Left forelimb (tissue), 1 donor: Measurements from ENCODE around the gene RNF175.
A peak's percentile ranks its signal among the peaks of the same experiment; 100 is the strongest.

Source experiments
- DNase-seq: peaks from one replicate; pipeline ENCODE4 v3.0.0-alpha.2; 2018; ENCODE audit warnings: low spot score

Gene RNF175

GRCh38 chr4:153759407-153760316, at the start of gene RNF175:
RNF175 (minus strand) TSS chr4:153760024; CDS start chr4:153759862, 162 bp downstream.
- DNase-seq = no peak

- DNase-seq = no peak
Measured at GRCh38 chr4:153809307-153809706, 49.5 kb upstream of the RNF175 start.

GRCh38 chr4:153808175-153808574, 48.4 kb upstream of the RNF175 start:
- no peak for DNase-seq

GRCh38 chr4:153806073-153806472, 46.2 kb upstream of the RNF175 start:
- DNase-seq = no peak

GRCh38 chr4:153804722-153805121, 44.9 kb upstream of the RNF175 start:
- DNase-seq = no peak

GRCh38 chr4:153799694-153800074, 39.9 kb upstream of the RNF175 start:
- DNase-seq = no peak

GRCh38 chr4:153798901-153799693, 39.3 kb upstream of the RNF175 start:
- DNase-seq = no peak

GRCh38 chr4:153798420-153798819, 38.6 kb upstream of the RNF175 start:
- no peak for DNase-seq

GRCh38 chr4:153794006-153794405, 34.2 kb upstream of the RNF175 start:
- no peak for DNase-seq

- no peak for DNase-seq
Measured at GRCh38 chr4:153792618-153793247, 32.9 kb upstream of the RNF175 start.

GRCh38 chr4:153791746-153792617, 32.2 kb upstream of the RNF175 start:
- DNase-seq = peak; percentile 83

GRCh38 chr4:153790962-153791551, 31.2 kb upstream of the RNF175 start:
- peak; percentile 71 for DNase-seq

- DNase-seq = no peak
Measured at GRCh38 chr4:153790500-153790865, 30.7 kb upstream of the RNF175 start.

- no peak for DNase-seq
Measured at GRCh38 chr4:153789741-153790499, 30.1 kb upstream of the RNF175 start.

GRCh38 chr4:153788413-153789276, 28.8 kb upstream of the RNF175 start, which contains the start of gene SFRP2:
SFRP2 (minus strand) TSS chr4:153789083; CDS start chr4:153788835, 248 bp downstream.
- DNase-seq = peak; percentile 71

- DNase-seq = no peak
Measured at GRCh38 chr4:153788051-153788412, 28.2 kb upstream of the RNF175 start.

GRCh38 chr4:153787575-153787974, 27.8 kb upstream of the RNF175 start:
- DNase-seq = no peak

GRCh38 chr4:153787061-153787560, 27.3 kb upstream of the RNF175 start:
- DNase-seq = no peak
